AG04449 (cell line): Measurements from ENCODE around the gene PRTFDC1.

Experiments
- CTCF ChIA-PET: fragments of 350-600 bp; formaldehyde crosslinking; extraction: SDS; loops from one replicate; lab custom pipeline; 2021; ENCODE audit warnings: antibody characterized with exemption; lab: Yijun Ruan, JAX
- POLR2A ChIA-PET: fragments of 400-600, 350-600 bp; formaldehyde crosslinking; extraction: SDS; loops from one replicate; lab custom pipeline; 2020; ENCODE audit warnings: antibody characterized with exemption, inconsistent platforms; lab: Yijun Ruan, JAX
- DNase-seq: peaks from one replicate; pipeline ENCODE4 v3.0.0-alpha.2; 2010; ENCODE audit warnings: low read depth, low spot score
- H3K4me3 ChIP-seq: 2 replicates; pipeline ENCODE4 v1.5.1; 2011; ENCODE audit warnings: low read depth, mild to moderate bottlenecking, control low read depth, low read length
- CTCF ChIP-seq: IDR thresholded peaks from one replicate; pipeline ENCODE4 v1.5.1; 2011; ENCODE audit warnings: mild to moderate bottlenecking, moderate library complexity, low read length, control low read depth, inconsistent platforms; ENCODE audit not compliant: insufficient read depth; ENCODE audit errors: missing control alignments

The PRTFDC1 gene

GRCh38 chr10:24900888-24901685 is 51.3 kb downstream of the PRTFDC1 start:
- no peak for TF ChIP-seq CTCF
- no peak for DNase-seq

GRCh38 chr10:24899571-24899970 is 52.8 kb downstream of the PRTFDC1 start:
- no peak for TF ChIP-seq CTCF
- no peak overlapping the region for H3K4me3 ChIP-seq
- ChIA-PET POLR2A (no interaction called here), CTCF (interaction anchor here (0.6 to 1.9 kb wide), 2 partner anchors 10 to 13 kb away, joined by 3 to 6 read pairs; no protein-coding TSS in a partner anchor)
- no peak for DNase-seq

More at GRCh38 chr10:24900888-24901685, 51.3 kb downstream of the PRTFDC1 start:
- CTCF ChIA-PET = interaction anchor here (1.9 kb wide), 1 partner anchor 8 kb away, joined by 6 read pairs; no protein-coding TSS in a partner anchor
- H3K4me3 ChIP-seq = no peak overlapping the region
- POLR2A ChIA-PET = no interaction called here

- no peak overlapping the region for H3K4me3 ChIP-seq
- no peak for TF ChIP-seq CTCF
- ChIA-PET CTCF (no interaction called here), POLR2A (no interaction called here)
- no peak for DNase-seq
These were observed 53.9 kb downstream of the PRTFDC1 start for GRCh38 chr10:24898501-24898900.

- TF ChIP-seq CTCF = no peak
- no peak overlapping the region for H3K4me3 ChIP-seq
- DNase-seq = no peak
- POLR2A ChIA-PET = no interaction called here
- CTCF ChIA-PET = no interaction called here
These were observed 55.0 kb downstream of the PRTFDC1 start for GRCh38 chr10:24897326-24897926.

GRCh38 chr10:24894728-24895127 is 57.7 kb downstream of the PRTFDC1 start:
- TF ChIP-seq CTCF = no peak
- no peak overlapping the region for H3K4me3 ChIP-seq
- CTCF ChIA-PET = no interaction called here
- no peak for DNase-seq
- POLR2A ChIA-PET = no interaction called here

- POLR2A ChIA-PET = no interaction called here
- no peak for DNase-seq
- CTCF ChIA-PET = interaction anchor here (0.9 to 1.0 kb wide), 2 partner anchors 26 to 277 kb away, joined by 3 read pairs; no protein-coding TSS in a partner anchor
- TF ChIP-seq CTCF = no peak
- no peak overlapping the region for H3K4me3 ChIP-seq
These were observed 58.1 kb downstream of the PRTFDC1 start for GRCh38 chr10:24894309-24894708.
